T follicular helper cell (primary cell): ENCODE data around the gene PTCH1.

Experiments used
- DNase-seq: peaks from one replicate; pipeline ENCODE4 v3.0.0-alpha.2; 2020; ENCODE audit warnings: low read depth

PTCH1 gene

GRCh38 chr9:95440447-95440846 lies 76.3 kb downstream of the PTCH1 start:
- no peak for DNase-seq

DNA sequence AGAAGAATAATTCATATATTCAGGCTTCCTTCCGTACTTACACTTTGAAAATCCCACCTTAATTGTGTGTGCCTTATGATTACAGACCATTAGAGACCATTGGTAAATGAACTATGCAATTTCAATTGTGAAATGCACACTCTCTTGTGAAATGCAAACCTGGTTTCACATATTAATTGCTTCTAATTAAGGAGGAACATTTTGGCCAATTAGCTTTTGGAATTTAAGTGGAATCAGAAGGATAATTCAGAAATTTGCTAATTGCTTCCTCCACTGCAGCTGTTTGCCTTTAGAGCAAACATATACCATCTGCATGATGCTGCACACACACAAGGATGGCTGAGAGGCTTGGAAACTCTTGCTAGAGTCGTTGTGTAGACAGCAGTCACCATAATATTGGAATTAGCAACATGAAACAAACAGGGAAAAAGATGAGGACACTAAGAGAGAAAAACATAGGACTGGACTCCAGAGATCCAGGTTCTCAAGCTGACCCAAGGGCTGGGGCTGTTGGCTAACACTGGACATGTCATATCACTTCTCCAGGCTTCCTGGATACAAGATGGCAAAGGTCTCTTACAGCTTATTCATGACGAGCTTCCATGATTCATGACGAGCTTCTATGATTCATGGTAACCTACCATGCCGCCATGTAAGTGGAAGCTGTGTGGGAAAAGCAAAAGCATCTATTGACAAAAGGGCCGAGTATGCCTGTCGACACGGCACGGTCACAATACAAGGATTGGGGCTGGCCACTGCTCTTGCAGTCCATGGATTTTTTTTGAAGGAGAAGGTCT lies 78.0 kb downstream of the PTCH1 start:
- no peak for DNase-seq

GRCh38 chr9:95437559-95437958 lies 79.2 kb downstream of the PTCH1 start:
- DNase-seq = no peak

DNA sequence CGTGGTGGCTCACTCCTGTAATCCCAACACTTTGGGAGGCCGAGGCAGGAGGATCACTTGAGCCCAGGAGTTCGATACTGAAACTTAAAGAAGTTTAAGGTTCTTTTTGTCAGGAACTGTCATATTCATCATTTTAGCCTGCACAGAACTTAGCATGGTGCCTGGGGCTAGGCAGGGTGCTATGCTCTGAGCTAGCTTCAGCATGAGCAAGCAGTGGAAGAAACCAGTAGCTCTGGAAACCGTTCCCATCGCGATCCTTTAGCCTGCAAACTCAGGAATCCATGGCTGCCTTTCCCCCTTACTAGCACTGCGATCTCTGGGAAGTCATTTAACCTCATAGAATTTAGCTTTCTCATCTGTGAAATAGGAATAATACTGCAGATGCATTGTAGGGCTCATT lies 80.4 kb downstream of the PTCH1 start:
- no peak for DNase-seq

DNA sequence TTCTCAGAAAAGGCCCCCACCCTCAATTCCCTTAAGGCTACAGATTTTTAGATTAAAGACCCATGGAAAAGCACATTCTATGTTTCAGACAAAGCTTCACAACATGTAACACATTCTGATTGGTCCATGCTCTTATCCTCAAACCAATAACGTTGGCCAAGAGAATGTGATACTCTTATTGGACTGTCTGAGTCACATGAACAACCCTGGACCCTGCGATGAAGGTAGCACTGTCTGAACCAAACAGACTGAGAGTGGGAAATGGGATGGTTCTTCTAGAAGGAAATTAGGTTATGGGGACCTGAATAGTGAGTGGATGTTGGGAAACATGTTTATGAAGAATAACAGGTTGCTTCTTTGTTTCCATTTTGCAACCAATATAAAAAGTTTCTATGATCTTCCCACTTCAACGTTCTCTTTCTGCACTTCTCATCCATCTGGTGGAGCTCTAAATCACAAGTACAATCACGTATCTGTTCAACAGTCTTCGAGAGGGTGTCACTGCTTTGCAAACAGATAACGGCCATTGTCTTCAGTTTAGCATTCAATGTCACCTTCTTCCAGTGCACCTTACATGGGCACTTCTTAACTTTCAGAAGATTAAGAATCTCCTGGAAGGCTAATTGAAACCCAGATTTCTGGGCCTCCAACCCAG lies 81.6 kb downstream of the PTCH1 start:
- no peak for DNase-seq

DNA sequence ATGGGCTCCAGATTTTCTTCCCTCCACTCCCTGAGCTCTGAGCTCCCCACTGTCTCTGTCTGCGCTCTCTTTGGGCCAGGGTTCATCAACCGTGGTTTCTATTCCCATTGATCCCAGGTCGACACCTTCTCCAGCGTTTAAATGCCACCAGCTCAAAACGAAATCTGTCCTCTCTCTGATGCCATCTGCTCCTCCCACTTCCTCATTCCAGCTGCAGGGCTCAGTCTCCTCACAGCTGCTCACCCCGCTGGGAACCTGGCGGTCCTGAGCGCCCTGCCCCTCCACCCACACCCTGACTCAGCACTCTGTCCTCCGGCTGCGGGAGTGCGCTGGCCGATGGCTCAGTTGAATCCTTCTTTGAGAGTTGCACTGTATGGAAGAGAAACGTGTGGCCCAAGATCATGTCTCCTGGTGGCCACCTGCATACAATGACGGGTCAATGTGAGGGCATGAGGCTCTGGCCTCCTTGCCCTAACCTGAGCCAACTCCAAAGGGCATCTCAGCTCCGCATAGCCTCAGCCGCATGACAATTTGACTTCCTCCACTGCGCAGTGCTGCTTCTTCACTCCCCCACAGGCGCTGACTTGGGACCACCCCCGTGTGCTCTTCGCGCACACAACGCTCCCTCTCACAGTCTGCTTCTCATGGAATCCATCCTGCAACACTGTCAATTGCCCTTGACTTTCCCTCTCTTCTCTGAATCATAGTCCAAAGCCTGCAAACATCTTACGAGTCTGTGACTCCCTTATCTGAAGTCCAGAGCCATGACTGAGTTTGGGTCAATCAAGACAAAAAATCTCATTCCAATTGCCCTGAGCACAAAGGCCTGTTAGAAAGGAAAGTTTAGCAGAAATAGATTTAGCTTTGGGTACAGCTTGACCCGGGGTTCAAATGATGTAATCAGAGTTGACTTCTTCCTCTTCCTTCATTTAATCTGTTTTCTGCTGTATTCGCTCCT lies 82.4 kb downstream of the PTCH1 start:
- DNase-seq = no peak

DNA sequence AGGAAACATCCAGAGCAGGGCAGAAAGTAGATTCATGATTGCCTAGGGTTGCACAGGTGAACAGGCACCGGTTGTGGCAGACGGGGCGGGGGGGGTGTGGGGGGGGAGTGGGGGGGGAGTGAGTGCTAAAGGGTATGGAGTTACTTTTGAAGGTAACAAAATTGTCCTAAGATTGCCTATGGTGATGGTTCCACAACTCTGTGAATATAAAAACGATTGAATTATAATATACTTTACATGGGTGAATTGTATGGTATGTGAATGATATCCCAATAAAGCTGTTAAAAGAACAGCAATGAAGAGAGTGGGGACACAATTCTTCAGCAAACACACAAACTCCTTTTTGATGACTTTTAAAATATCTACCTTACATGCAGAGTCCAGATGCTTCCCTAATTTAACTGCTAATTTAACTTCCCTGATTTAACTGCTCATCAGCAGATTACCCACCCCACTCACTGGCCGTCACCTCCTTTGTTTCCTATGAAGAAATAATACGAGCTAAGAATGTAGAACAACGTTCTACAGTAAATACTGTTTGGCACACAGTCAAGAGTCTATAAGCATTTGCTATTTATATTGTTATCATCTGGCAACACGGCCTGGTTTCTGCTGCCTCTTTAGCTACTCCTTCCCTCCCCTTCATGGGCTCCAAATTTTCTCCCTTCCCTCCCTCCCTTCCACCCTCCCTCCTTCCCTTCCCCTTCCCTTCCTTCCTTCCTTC lies 83.5 kb downstream of the PTCH1 start:
- no peak for DNase-seq

GRCh38 chr9:95431286-95431685 lies 85.5 kb downstream of the PTCH1 start:
- DNase-seq = no peak

GRCh38 chr9:95429948-95430620 lies 86.7 kb downstream of the PTCH1 start:
- no peak for DNase-seq

- DNase-seq = no peak
Measured at GRCh38 chr9:95429096-95429495, 87.7 kb downstream of the PTCH1 start.

GRCh38 chr9:95425910-95426551 lies 90.7 kb downstream of the PTCH1 start:
- no peak for DNase-seq

DNA sequence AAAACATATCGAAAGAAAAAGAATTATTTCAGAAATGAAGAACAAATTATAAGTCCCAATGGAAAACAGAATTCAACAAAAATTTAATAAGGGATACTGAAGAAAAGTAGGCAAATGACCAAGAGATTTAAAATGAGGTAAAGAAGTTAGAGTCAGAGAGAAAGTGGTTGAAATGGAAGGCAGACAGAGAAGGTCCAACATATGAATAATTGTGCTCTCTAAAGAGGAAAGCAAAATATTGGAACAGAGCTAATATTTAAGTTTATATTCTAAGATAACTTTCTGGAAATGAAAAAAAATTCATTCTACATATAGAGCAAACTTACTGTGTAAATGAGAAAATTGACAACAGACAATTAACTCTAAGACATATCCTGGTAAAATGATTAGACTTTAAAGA lies 94.1 kb downstream of the PTCH1 start:
- no peak for DNase-seq

DNA sequence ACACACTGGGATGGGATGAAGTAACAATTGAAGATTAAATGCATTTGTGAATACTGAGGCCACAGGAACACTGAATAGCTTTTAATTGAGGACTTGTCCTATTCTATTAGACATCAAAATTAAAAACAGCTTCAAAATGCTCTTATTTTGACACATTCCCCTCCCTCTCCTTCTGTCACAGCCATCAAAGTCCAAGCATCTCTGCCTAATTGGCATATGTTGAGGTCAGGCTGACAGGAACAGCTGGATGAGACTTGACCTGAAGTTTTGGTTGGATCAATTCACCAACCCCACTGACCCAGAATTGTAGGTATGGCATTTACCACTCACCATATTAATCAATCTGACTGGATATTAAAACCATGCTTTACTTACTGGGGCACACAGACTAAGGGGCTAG lies 96.3 kb downstream of the PTCH1 start:
- no peak for DNase-seq

DNA sequence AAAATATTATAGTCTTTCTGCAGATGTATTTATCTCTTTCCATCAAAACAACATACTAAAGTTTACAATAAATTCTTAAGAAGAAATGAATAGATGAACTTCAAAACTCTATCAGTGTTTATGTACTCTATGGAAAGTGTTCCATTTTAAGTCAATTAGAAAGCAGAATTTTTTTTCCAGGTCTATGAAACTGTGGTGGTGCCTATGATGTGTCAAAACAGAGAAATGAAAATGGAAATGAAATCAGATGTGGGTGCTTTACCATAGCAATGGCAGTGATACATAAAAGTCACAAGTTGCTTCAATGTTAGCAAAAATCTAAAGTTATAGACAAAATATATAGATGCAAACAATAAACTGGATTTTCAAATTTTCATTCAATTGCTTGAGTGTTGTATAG lies 97.3 kb downstream of the PTCH1 start:
- DNase-seq = no peak

- DNase-seq = no peak
Measured at GRCh38 chr9:95415158-95415557, 101.6 kb downstream of the PTCH1 start.

GRCh38 chr9:95413793-95414192 lies 103.0 kb downstream of the PTCH1 start:
- no peak for DNase-seq

GRCh38 chr9:95411054-95411892 lies 105.5 kb downstream of the PTCH1 start:
- no peak for DNase-seq

- no peak for DNase-seq
Measured at GRCh38 chr9:95409650-95410426, 106.9 kb downstream of the PTCH1 start.

DNA sequence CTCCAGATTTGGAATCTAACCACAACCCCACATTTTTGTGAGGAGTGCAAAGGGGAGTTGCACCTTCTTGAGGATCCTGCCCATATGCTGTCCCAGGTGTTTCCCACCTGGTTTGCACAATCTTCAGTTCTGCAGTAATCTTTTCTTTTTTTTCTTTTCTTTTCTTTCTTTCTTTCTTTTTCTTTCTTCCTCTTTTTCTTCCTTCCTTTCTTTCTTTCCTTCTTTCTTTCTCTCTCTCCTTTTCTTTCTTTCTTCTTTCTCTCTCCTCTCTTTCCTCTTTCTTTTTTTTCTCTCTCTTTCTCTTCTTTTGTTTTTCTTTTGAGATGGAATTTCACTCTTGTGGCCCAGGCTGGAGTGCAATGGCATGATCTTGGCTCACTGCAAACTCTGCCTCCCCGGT lies 109.2 kb downstream of the PTCH1 start:
- no peak for DNase-seq
